ENCODE measurements around the gene URI1.

GRCh38 chr19:29945017-29945416 lies 3.0 kb downstream of the URI1 start:
- no peak for TF ChIP-seq CTCF (IDR thresholded peaks at IDR 0.05)
- no peak for TF ChIP-seq EP300 (IDR thresholded peaks at IDR 0.05; ENCODE audit: borderline replicate concordance in 1 of 2, low read depth in 1 of 2, low read length in 1 of 2)
- no peak for TF ChIP-seq MAX (IDR thresholded peaks at IDR 0.05; ENCODE audit: low read depth)
- no peak for TF ChIP-seq USF1 (IDR thresholded peaks at IDR 0.05; ENCODE audit: borderline replicate concordance, low read depth)
- TF ChIP-seq FOXM1 (IDR thresholded peaks at IDR 0.05; ENCODE audit: low read depth) = no peak
- no peak for TF ChIP-seq POLR2AphosphoS5 (IDR thresholded peaks at IDR 0.05; ENCODE audit: low read depth, low read length)
- no peak for TF ChIP-seq USF2 (IDR thresholded peaks at IDR 0.05; ENCODE audit: borderline replicate concordance, low read depth, low read length)
- TF ChIP-seq TAF1 (IDR thresholded peaks at IDR 0.05; ENCODE audit: borderline replicate concordance, low read depth, low read length) = no peak
- no peak for TF ChIP-seq IRF3 (IDR thresholded peaks at IDR 0.05; ENCODE audit: low read depth, low read length)
- no peak for TF ChIP-seq PBX3 (IDR thresholded peaks at IDR 0.05)
- no peak for TF ChIP-seq SIN3A (IDR thresholded peaks at IDR 0.05; ENCODE audit: borderline replicate concordance, low read depth, low read length)
- TF ChIP-seq MEF2A (IDR thresholded peaks at IDR 0.05; ENCODE audit: borderline replicate concordance, low read depth) = no peak
- no peak for TF ChIP-seq TEAD4 (IDR thresholded peaks at IDR 0.05; ENCODE audit: borderline replicate concordance, insufficient read depth)

All from SK-N-SH (cell line).